ENCODE data around the gene FOXL2. TPM values are rescaled to one million over a fixed set of nuclear protein-coding genes. Genes with fewer than 3 reads are reported as not detected.

The FOXL2 gene
- total and polyA plus RNA-seq, 2 experiments from 2014 or later, result not detected

DNA sequence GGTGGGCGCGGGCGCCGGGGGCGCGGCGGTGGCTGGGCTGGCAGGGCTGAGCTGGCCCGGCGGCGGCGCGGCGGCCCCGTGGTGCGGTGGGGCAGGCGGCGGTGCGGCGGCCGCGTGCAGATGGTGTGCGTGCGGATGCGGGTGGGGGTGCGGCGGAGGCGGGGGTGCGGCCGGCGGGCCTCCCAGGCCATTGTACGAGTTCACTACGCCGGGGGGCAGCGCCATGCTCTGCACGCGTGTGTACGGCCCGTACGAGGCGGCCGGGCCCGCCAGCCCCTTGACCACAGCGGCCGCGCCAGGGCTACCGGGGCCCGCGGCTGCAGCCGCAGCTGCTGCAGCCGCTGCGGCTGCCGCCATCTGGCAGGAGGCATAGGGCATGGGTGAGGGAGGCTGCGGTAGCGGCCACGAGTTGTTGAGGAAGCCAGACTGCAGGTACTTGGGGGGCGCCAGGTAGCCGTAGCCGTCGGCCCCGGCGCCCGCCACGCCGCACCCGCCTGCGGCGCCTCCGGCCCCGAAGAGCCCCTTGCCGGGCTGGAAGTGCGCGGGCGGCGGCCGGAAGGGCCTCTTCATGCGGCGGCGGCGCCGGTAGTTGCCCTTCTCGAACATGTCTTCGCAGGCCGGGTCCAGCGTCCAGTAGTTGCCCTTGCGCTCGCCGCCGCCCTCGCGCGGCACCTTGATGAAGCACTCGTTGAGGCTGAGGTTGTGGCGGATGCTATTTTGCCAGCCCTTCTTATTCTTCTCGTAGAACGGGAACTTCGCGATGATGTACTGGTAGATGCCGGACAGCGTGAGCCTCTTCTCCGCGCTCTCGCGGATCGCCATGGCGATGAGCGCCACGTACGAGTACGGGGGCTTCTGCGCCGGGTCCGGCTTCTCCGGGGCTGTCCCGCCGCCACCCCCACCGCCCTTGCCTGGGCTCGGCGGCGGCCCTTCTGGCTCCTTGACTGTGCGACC lies 951 bp downstream of the FOXL2 start:
- 2% methylated on average over 55 of the region's 120 CpGs for WGBS (ENCODE audit: low lambda C conversion rate, missing lambda C conversion rate)
- Histone ChIP-seq H3K9me2 (replicated peaks; ENCODE audit: insufficient read depth) (no peaks in the 10 kb centered on the region), H3K27me3 (peaks cover 97% of the 10 kb centered on the region), H3K27ac (no peak overlapping the region), H2AFZ (peak overlapping the region; percentile 46), H3K36me3 (replicated peaks; ENCODE audit: insufficient read depth, low read depth) (no peaks in the 10 kb centered on the region), H3K4me1 (ENCODE audit: insufficient read depth) (peaks cover 35% of the 10 kb centered on the region), H3K79me2 (no peaks in the 10 kb centered on the region), H4K20me1 (ENCODE audit: insufficient read depth, poor library complexity, severe bottlenecking) (no peaks in the 10 kb centered on the region), H3K4me3 (peak overlapping the region; percentile 29), H3K9me3 (ENCODE audit: low read depth) (no peaks in the 10 kb centered on the region), H3K4me2 (peak overlapping the region; percentile 94)
- TF ChIP-seq, protein P1, sequence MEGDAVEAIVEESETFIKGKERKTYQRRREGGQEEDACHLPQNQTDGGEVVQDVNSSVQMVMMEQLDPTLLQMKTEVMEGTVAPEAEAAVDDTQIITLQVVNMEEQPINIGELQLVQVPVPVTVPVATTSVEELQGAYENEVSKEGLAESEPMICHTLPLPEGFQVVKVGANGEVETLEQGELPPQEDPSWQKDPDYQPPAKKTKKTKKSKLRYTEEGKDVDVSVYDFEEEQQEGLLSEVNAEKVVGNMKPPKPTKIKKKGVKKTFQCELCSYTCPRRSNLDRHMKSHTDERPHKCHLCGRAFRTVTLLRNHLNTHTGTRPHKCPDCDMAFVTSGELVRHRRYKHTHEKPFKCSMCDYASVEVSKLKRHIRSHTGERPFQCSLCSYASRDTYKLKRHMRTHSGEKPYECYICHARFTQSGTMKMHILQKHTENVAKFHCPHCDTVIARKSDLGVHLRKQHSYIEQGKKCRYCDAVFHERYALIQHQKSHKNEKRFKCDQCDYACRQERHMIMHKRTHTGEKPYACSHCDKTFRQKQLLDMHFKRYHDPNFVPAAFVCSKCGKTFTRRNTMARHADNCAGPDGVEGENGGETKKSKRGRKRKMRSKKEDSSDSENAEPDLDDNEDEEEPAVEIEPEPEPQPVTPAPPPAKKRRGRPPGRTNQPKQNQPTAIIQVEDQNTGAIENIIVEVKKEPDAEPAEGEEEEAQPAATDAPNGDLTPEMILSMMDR (IDR thresholded peaks at IDR 0.05; ENCODE audit: poor library complexity), result peak; percentile 17
- TF ChIP-seq EZH2 (IDR thresholded peaks at IDR 0.05; ENCODE audit: borderline replicate concordance) (peak; percentile 88), EZH2phosphoT487 (IDR thresholded peaks at IDR 0.05; ENCODE audit: low read depth, severe bottlenecking, unreplicated experiment) (peak; percentile 91)
- peak; percentile 29 for DNase-seq (ENCODE audit: low spot score)

DNA sequence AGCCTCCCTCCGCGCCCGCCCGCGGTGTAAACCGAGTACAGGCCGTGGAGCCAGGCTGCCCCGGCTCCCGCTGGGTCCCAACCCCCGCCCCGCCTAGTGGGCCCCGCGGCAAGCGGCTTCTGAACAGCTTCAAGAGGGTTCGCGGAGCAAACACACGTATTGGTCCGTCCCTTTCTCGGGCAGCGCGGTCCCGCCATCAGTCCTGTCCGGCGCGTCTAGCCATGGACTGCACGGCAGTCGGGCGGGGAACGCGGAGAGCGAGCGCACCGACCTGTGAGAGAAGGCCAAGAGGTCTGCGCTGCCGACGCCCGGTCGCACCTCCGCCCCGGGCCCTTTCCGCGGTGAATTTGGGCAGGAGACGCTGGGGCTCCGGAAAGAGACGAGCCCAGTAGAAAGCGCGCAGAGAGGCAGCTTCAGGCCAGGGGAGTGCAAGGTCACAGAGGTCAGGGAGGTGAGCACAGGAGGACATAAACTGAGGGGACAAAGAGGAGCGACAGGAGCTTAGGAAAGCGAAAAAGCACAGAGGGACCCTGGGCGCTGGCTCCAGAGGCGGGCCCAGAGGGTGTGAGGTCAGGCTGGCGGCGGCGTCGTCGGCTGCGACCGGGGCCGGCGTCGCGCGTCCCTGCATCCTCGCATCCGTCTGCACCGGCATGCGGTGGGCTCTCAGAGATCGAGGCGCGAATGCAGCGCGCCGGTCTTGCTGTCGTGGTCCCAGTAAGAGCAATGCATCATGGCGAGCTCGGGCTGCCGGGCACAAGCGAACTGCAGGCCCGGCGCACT lies 1.8 kb downstream of the FOXL2 start:
- Histone ChIP-seq H3K4me2 (peak overlapping the region; percentile 65), H3K4me1 (ENCODE audit: insufficient read depth) (peaks cover 33% of the 10 kb centered on the region), H3K36me3 (replicated peaks; ENCODE audit: insufficient read depth, low read depth) (no peaks in the 10 kb centered on the region), H3K9me3 (ENCODE audit: low read depth) (no peaks in the 10 kb centered on the region), H3K27me3 (peaks cover 97% of the 10 kb centered on the region), H3K27ac (no peak overlapping the region), H3K4me3 (no peak overlapping the region), H2AFZ (peak overlapping the region; percentile 53), H3K79me2 (no peaks in the 10 kb centered on the region), H3K9me2 (replicated peaks; ENCODE audit: insufficient read depth) (no peaks in the 10 kb centered on the region), H4K20me1 (ENCODE audit: insufficient read depth, poor library complexity, severe bottlenecking) (no peaks in the 10 kb centered on the region)
- TF ChIP-seq EZH2phosphoT487 (IDR thresholded peaks at IDR 0.05; ENCODE audit: low read depth, severe bottlenecking, unreplicated experiment) (peak; percentile 75), EZH2 (IDR thresholded peaks at IDR 0.05; ENCODE audit: borderline replicate concordance) (peak; percentile 97)
- TF ChIP-seq, protein P1 (IDR thresholded peaks at IDR 0.05; ENCODE audit: poor library complexity), result no peak
- DNase-seq (ENCODE audit: low spot score), result peak; percentile 30
- 1% methylated on average over 79 of the region's 80 CpGs for WGBS (ENCODE audit: low lambda C conversion rate, missing lambda C conversion rate)

DNA sequence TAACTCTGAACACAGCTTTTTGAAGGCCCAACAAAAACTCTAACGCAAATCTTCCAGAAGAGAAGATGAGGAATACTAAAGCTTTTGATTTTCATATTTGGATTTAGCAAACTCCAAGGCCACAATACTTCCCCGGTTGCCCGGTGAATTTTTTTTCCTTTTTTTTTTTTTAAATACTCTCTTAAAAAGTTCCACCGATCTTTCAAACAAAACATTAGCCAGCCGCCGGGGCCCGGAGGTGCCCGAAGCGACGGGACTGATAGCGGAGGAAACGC lies 2.3 kb downstream of the FOXL2 start:
- no peaks in the 10 kb centered on the region for H3K36me3 ChIP-seq (replicated peaks; ENCODE audit: insufficient read depth, low read depth)
- H3K4me3 ChIP-seq, result no peak overlapping the region
- DNase-seq (ENCODE audit: low spot score), result no peak
- peaks cover 97% of the 10 kb centered on the region for H3K27me3 ChIP-seq
- peaks cover 28% of the 10 kb centered on the region for H3K4me1 ChIP-seq (ENCODE audit: insufficient read depth)
- H3K79me2 ChIP-seq, result no peaks in the 10 kb centered on the region
- 2% methylated on average over 11 of the region's 12 CpGs for WGBS (ENCODE audit: low lambda C conversion rate, missing lambda C conversion rate)
- H3K9me2 ChIP-seq (replicated peaks; ENCODE audit: insufficient read depth), result no peaks in the 10 kb centered on the region
- no peaks in the 10 kb centered on the region for H4K20me1 ChIP-seq (ENCODE audit: insufficient read depth, poor library complexity, severe bottlenecking)
- TF ChIP-seq EZH2phosphoT487 (IDR thresholded peaks at IDR 0.05; ENCODE audit: low read depth, severe bottlenecking, unreplicated experiment) (no peak), EZH2 (IDR thresholded peaks at IDR 0.05; ENCODE audit: borderline replicate concordance) (no peak)
- TF ChIP-seq, protein P1 (IDR thresholded peaks at IDR 0.05; ENCODE audit: poor library complexity), result no peak
- H2AFZ ChIP-seq, result peak overlapping the region; percentile 53
- peak overlapping the region; percentile 65 for H3K4me2 ChIP-seq
- H3K9me3 ChIP-seq (ENCODE audit: low read depth), result no peaks in the 10 kb centered on the region
- no peak overlapping the region for H3K27ac ChIP-seq
